ENCODE measurements around the gene GMFB.

GRCh38 chr14:54467280-54467679 lies 21.5 kb downstream of the GMFB start:
- TF ChIP-seq CTCF (IDR thresholded peaks at IDR 0.05; ENCODE audit: extremely low read depth in 1 of 2, insufficient read depth in 1 of 2, low read depth in 1 of 2, low read length in 2 of 2) (no peak), MAX (IDR thresholded peaks at IDR 0.05; ENCODE audit: insufficient read depth, insufficient read length) (no peak)
